Fibroblast of lung (primary cell): ENCODE measurements around the gene ARAP3. TPM values are rescaled to one million over a fixed set of nuclear protein-coding genes. Genes with fewer than 3 reads are reported as not detected.

ENCODE experiments used
- DNase-seq, 2 donors: peaks; one replicate each; pipeline versions ENCODE4 v3.0.0 to v3.0.0-alpha.2; 2010; ENCODE audit warnings: low read depth in 2 of 2
- H2AFZ ChIP-seq: 2 replicates; pipeline ENCODE4 v1.5.1; 2012; ENCODE audit warnings: low read length, control low read depth, inconsistent platforms
- H3K27ac ChIP-seq: 2 replicates; pipeline ENCODE4 v1.5.1; 2011; ENCODE audit warnings: low read length, control low read depth; ENCODE audit not compliant: insufficient read depth
- H3K27me3 ChIP-seq: 2 replicates; pipeline ENCODE4 v1.5.1; 2011; ENCODE audit warnings: mild to moderate bottlenecking, low read length; ENCODE audit not compliant: control insufficient read depth, insufficient read depth
- H3K36me3 ChIP-seq: 2 replicates; pipeline ENCODE4 v1.5.1; 2011; ENCODE audit warnings: low read length; ENCODE audit not compliant: control insufficient read depth, insufficient read depth
- H3K4me1 ChIP-seq: 2 replicates; pipeline ENCODE4 v1.5.1; 2011; ENCODE audit warnings: low read length; ENCODE audit not compliant: control insufficient read depth, insufficient read depth; ENCODE audit errors: extremely low read depth
- H3K4me2 ChIP-seq: 2 replicates; pipeline ENCODE4 v1.5.1; 2011; ENCODE audit warnings: low read length, control low read depth; ENCODE audit not compliant: insufficient read depth; ENCODE audit errors: extremely low read depth
- H3K4me3 ChIP-seq, 4 experiments: fragments of 200-600 bp in 1 of 4; sonication (generic) in 1 of 4; replicated peaks in 1 of 4; 2 replicates each; pipeline ENCODE4 v1.5.1; 2011 to 2016; ENCODE audit warnings: low read length in 4 of 4, low read depth in 3 of 4, mild to moderate bottlenecking in 3 of 4, control low read depth in 2 of 4, inconsistent platforms in 1 of 4, mixed read lengths in 1 of 4; ENCODE audit not compliant: insufficient read depth in 1 of 4; ENCODE audit errors: control extremely low read depth in 1 of 4
- H3K79me2 ChIP-seq: 2 replicates; pipeline ENCODE4 v1.5.1; 2012; ENCODE audit warnings: mild to moderate bottlenecking, low read length, inconsistent platforms; ENCODE audit not compliant: control insufficient read depth, insufficient read depth
- H3K9ac ChIP-seq: 2 replicates; pipeline ENCODE4 v1.5.1; 2011; ENCODE audit warnings: mild to moderate bottlenecking, low read length, control low read depth; ENCODE audit not compliant: insufficient read depth
- H3K9me3 ChIP-seq: 2 replicates; pipeline ENCODE4 v1.5.1; 2012; ENCODE audit warnings: low read depth, low read length; ENCODE audit not compliant: control insufficient read depth, insufficient read depth
- H4K20me1 ChIP-seq: 2 replicates; pipeline ENCODE4 v1.5.1; 2011; ENCODE audit warnings: low read length; ENCODE audit not compliant: control insufficient read depth, insufficient read depth; ENCODE audit errors: extremely low read depth
- EZH2 ChIP-seq: IDR thresholded peaks from 2 replicates; pipeline ENCODE4 v1.5.1; 2012; ENCODE audit warnings: low read length, control low read depth, mild to moderate bottlenecking; ENCODE audit errors: missing control alignments
- polyA plus RNA-seq, 2 donors: library from polyadenylated mRNA; depleted of rRNA in 1 of 2; stranded (reverse) in 1 of 2; unstranded in 1 of 2; fragments of >200 nt; gene quantifications; 2 replicates each; pipeline ENCODE4 v1.2.1, GENCODE V29; 2011 to 2012; ENCODE audit warnings: missing spikeins in 1 of 2
- total RNA-seq: library from RNA; depleted of rRNA; stranded (reverse); fragments of >200 nt; gene quantifications from 2 replicates; pipeline ENCODE4 v1.2.1, GENCODE V29; 2014
- TF ChIP-seq, protein P1 (sequence below), 2 donors: IDR thresholded peaks in 1 of 2; conservative IDR thresholded peaks in 1 of 2; 1 replicate in 1 of 2; 2 replicates in 1 of 2; pipeline ENCODE4 v1.5.1; 2011 to 2012; ENCODE audit warnings: low read length in 2 of 2, control low read depth in 1 of 2, inconsistent platforms in 1 of 2, low read depth in 1 of 2, mild to moderate bottlenecking in 1 of 2

ARAP3 gene
- total and polyA plus RNA-seq, 2 donors (not counting 1 experiment from before 2014, with no cell fraction given), result 2.9 to 3.8 TPM

DNA sequence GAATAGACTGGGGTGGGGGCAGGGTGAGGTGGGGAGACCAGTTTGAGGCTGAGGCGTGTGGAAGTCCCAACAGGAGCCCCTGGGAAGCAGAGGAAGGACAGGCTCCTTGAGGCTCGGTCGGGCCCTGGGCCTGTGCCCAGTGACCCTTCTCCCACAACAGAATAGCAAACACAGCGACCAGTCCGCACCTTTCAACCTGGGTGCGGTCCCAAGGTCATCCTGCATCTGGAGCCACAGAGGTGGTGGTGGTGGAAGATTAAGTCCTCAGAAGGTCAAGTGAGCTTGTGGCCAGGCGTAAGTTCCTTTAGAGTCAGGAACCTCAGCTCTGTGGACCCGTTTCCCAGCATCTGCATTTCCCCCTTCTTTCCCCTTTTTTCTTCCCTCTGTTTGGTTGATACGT lies 26.0 kb upstream of the ARAP3 start:
- H3K79me2 ChIP-seq, result no peaks in the 10 kb centered on the region
- DNase-seq, result no peak
- H3K4me2 ChIP-seq, result no peak overlapping the region
- no peaks in the 10 kb centered on the region for H3K36me3 ChIP-seq
- no peak overlapping the region for H2AFZ ChIP-seq
- TF ChIP-seq EZH2, result no peak
- H3K27me3 ChIP-seq, result peaks cover 33% of the 10 kb centered on the region
- no peaks in the 10 kb centered on the region for H3K4me1 ChIP-seq
- H3K27ac ChIP-seq, result no peak overlapping the region
- no peak overlapping the region for H3K9ac ChIP-seq
- no peaks in the 10 kb centered on the region for H3K9me3 ChIP-seq
- H4K20me1 ChIP-seq, result no peaks in the 10 kb centered on the region
- no peak overlapping the region for H3K4me3 ChIP-seq

DNA sequence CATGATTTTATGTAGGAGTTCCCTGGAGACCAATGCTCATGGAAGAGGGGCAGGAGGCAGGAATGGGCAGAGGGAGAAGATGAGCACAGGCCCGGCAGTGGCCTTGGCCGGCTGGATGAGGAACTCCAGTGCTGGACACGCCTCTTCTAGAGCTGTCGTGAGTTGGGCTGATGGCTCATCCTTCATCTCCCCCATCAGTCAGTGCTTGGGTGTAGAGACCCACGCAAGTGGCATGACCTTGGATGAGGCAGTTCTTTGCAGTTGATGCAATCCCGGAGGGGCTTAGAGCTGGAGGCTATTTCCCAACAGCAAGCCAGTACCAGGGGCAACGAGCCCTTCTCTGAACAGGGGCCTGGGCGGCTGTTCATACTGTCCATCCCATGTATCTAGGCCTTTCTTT lies 25.5 kb upstream of the ARAP3 start:
- peaks cover 35% of the 10 kb centered on the region for H3K27me3 ChIP-seq
- TF ChIP-seq, protein P1, sequence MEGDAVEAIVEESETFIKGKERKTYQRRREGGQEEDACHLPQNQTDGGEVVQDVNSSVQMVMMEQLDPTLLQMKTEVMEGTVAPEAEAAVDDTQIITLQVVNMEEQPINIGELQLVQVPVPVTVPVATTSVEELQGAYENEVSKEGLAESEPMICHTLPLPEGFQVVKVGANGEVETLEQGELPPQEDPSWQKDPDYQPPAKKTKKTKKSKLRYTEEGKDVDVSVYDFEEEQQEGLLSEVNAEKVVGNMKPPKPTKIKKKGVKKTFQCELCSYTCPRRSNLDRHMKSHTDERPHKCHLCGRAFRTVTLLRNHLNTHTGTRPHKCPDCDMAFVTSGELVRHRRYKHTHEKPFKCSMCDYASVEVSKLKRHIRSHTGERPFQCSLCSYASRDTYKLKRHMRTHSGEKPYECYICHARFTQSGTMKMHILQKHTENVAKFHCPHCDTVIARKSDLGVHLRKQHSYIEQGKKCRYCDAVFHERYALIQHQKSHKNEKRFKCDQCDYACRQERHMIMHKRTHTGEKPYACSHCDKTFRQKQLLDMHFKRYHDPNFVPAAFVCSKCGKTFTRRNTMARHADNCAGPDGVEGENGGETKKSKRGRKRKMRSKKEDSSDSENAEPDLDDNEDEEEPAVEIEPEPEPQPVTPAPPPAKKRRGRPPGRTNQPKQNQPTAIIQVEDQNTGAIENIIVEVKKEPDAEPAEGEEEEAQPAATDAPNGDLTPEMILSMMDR (conservative IDR thresholded peaks at IDR 0.05 in 1 of 2, IDR thresholded peaks at IDR 0.05 in 1 of 2; ENCODE audit: low read depth in 1 of 2, low read length in 2 of 2), result no peak
- TF ChIP-seq EZH2, result no peak
- H3K4me1 ChIP-seq, result peaks cover under 1% of the 10 kb centered on the region

GRCh38 chr5:141706121-141706520 lies 24.1 kb upstream of the ARAP3 start:
- Histone ChIP-seq H2AFZ (no peak overlapping the region), H3K4me3 (no peak overlapping the region), H3K27me3 (peaks cover 43% of the 10 kb centered on the region), H3K9me3 (no peaks in the 10 kb centered on the region), H4K20me1 (no peaks in the 10 kb centered on the region), H3K27ac (no peak overlapping the region), H3K4me1 (peaks cover 2% of the 10 kb centered on the region), H3K79me2 (no peaks in the 10 kb centered on the region), H3K4me2 (no peak overlapping the region), H3K9ac (no peak overlapping the region), H3K36me3 (no peaks in the 10 kb centered on the region)
- no peak for DNase-seq
- TF ChIP-seq EZH2, result no peak
- TF ChIP-seq, protein P1 (conservative IDR thresholded peaks at IDR 0.05 in 1 of 2, IDR thresholded peaks at IDR 0.05 in 1 of 2; ENCODE audit: low read depth in 1 of 2, low read length in 2 of 2), result no peak

More for the DNA sequence above, 25.5 kb upstream of the ARAP3 start:
- no peak overlapping the region for H3K27ac ChIP-seq
- H3K4me3 ChIP-seq, result no peak overlapping the region
- H3K79me2 ChIP-seq, result no peaks in the 10 kb centered on the region
- H4K20me1 ChIP-seq, result no peaks in the 10 kb centered on the region
- H3K4me2 ChIP-seq, result no peak overlapping the region
- no peaks in the 10 kb centered on the region for H3K36me3 ChIP-seq
- no peak overlapping the region for H3K9ac ChIP-seq
- no peak for DNase-seq
- no peaks in the 10 kb centered on the region for H3K9me3 ChIP-seq
- no peak overlapping the region for H2AFZ ChIP-seq
